Measurements from ENCODE around the gene TPSB2.

TPSB2 gene

DNA sequence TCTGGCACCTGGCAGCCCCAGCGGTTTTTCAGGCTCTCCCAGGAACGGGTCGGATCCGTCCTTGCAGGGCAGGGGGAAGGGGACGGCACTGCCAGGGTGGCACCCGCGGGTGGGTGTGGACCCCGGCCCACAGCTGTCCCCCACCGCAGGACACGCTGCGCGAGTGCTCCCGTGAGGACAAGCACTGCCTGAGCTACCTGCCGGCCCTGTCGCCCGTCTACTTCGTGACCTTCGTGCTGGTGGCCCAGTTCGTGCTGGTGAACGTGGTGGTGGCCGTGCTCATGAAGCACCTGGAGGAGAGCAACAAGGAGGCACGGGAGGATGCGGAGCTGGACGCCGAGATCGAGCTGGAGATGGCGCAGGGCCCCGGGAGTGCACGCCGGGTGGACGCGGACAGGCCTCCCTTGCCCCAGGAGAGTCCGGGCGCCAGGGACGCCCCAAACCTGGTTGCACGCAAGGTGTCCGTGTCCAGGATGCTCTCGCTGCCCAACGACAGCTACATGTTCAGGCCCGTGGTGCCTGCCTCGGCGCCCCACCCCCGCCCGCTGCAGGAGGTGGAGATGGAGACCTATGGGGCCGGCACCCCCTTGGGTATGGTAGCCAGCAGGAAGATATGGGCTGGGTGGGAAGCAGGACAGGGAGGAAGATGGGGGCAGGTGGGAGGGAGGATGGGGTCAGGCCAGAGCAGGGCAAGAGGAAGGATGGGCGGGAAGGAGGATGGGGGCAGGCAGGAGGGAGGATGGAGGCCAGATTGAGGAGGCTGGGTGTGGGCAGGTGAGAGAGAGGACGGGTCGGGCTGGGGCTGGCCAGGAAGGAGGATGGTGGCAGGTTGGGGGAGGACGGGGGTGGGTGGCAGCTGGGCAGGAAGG is 11.7 kb downstream of the TPSB2 start:
- no peak for DNase-seq

DNA sequence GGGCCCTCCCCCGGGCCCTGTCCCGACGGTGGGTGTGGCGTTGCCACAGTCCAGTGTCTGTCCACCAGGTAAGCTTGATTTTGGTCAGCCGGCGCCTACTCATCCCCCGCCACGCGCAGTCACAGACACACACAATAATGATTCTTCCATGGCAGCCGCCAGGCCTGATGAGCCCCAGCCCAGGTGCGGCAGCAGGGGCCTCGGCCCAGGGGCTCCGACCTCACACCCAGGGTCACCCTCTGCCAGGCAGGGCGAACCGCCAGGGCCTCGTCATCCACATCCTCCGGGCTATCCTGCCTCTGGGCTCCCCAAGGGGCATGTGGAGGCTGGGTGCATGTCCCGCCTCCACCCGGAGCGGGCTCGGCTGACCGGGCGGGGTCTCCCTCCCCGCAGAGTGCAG is 12.5 kb downstream of the TPSB2 start:
- DNase-seq = no peak

DNA sequence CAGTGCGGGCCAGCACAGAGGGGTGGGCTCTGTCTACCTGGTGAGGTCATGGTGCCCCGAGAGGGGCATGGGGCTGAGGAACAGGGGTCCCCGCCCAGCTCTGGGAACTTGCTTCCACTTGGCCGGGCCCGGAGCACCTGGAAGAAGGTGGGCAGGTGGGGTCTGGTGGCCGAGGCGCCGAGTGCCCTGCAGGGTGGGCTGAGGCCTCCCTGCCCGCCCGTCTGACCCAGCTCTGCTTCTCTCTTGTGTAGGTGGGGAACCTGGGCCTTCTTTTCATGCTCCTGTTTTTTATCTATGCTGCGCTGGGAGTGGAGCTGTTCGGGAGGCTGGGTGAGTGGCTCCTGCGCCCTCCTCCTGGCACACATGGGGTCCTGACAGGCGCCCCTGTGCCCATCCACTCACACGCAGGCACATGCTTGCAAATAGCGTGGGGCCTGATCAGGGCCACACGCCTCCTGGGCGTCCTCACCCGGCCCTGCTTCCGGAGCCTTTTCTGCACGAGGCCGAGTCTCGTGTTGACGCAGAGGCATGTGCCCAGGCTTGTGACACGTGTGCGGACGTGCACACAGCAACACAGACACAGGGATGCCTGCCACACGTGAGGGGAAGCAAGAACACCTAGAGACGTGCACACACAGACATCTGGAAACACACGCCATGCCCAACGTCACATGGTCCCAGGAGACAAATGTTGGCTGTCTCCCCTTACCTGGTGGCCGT is 13.1 kb downstream of the TPSB2 start:
- DNase-seq = no peak

DNA sequence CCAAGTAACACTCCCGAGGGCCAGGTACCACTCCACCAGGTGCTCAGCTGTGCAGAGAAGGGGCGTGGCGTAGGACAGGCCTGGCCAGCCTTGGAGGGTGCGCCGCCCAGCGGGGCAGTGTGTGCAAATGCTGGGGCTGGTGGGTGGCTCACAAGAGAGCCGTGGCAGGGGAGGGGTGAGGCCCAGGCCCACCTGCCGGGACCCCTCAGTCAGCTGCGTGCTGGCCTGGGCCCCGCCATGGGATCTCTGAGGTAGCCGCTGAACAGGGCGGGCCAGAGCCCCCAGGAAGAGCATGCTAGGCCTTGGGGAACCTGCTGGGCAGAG is 13.7 kb downstream of the TPSB2 start:
- DNase-seq = peak; percentile 13

DNA sequence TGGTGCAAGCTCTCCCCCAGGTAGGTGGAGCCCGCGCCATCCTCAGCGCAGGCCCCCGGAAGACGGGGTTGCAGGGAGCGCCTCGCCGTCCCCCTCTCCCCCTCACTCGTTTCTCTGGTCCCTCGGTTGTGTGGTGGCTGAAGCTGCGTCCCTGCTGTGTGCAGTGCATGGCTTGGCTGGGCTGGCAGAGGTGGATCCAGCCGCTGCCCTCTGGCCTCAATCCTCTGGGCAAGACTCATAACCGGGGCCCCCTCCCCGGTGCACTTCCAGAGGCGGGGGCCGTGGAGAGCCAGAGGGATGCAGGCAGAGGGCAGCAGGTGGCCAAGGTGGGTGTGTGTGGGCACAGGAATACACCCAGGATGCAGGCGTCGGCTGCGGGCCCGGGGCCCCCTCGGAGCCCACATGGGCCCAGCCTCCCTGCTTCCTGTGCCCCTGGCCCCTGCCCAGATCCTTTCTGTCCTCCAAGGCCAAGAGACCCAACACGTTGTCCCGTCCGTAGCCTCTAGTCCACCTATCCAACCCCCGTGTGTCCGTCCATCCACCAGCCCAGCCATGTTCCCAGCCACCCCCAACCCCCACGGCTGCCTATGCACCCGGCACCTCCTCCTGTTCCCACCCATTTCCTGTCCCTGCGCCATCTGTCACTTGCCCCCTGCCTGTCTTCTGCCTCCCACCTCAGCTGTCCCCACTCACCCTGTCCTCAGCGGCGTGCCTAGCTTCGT is 14.2 kb downstream of the TPSB2 start:
- no peak for DNase-seq

DNA sequence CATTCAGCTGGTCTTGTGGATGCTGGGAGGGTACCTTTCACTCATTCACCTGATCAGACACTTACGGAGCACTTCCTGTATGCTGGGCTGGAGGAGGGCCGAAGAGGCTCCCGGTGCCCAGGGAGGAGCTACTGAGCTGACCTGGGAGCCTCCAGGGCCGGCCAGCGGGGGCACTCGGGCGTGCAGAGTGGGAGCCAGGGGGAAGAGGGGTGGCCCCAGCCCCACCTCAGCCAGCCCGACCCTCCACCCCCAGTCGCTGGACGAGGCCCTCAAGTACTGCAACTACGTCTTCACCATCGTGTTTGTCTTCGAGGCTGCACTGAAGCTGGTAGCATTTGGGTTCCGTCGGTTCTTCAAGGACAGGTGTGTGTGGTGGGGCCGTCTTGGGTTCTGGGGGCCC is 15.3 kb downstream of the TPSB2 start:
- no peak for DNase-seq

DNA sequence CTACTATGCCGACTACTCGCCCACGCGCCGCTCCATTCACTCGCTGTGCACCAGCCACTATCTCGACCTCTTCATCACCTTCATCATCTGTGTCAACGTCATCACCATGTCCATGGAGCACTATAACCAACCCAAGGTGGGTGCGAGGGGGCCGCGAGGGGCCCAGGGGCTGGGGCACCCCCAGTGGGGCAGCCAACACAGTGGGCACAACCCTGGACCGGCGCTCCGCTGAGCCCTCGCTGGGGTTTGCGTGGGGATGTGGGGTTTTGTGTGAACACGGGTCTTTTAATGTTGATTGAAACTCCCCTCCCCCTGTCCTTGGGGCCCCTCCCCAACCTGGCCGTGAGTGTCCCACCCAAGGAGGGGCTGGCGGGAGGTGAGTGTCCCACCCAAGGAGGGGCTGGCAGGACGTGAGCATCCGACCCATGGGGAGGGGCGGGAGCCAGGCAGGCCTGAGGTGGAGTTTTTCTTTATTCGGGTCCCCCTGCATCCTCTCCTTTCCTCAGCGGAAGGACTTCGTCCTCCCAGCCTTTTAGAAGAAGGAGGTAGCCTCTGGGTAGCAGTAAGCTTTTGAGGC is 16.1 kb downstream of the TPSB2 start:
- DNase-seq = no peak

DNA sequence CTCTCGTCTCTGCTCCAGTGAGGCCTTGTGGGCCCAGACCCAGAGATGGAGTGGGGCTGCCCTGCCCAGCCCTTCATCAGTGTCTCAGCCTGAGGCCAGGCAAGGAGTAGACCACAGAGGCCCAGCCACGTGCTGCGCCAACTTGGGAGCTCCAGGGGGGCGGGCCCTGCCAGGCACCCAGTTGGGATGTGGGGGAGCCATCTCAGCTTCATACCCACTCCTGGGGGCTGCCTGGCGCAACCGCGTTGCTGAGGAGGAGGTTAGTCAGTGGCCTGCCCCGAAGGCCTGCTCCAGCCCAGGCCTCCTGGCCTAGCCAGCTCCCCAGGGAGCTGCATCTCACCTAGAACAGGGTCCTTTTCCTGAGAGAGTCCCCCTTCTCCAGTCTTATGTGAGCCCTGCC is 16.8 kb downstream of the TPSB2 start:
- no peak for DNase-seq

DNA sequence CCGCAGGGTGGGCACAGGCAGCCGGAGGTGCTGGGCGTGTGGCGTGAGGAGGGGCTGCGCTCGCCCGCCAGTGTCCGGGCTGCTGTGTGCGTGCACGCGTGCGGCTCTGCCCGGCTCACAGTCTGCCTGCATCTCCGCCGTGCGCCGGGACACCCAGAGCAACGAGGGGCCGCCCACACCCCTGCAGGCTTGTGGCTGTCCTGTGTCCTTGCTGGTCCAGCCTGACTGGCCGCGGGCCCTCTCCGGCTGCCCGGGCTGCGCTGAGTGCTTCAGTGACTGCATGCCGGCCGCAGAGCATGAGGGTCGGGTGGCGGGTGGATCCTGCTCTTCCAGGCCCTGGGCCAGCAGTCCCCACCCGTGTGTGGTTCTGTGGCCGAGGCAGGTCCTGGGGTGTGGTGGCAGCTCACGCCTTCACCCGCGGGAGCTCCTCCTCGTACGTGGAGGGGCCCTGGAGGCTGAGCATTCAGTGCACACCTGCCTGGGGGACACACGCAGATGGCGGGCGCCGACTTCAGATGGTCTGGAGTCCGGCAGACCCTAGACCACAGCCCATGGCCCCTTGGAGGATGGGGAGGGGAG is 17.3 kb downstream of the TPSB2 start:
- no peak for DNase-seq

DNA sequence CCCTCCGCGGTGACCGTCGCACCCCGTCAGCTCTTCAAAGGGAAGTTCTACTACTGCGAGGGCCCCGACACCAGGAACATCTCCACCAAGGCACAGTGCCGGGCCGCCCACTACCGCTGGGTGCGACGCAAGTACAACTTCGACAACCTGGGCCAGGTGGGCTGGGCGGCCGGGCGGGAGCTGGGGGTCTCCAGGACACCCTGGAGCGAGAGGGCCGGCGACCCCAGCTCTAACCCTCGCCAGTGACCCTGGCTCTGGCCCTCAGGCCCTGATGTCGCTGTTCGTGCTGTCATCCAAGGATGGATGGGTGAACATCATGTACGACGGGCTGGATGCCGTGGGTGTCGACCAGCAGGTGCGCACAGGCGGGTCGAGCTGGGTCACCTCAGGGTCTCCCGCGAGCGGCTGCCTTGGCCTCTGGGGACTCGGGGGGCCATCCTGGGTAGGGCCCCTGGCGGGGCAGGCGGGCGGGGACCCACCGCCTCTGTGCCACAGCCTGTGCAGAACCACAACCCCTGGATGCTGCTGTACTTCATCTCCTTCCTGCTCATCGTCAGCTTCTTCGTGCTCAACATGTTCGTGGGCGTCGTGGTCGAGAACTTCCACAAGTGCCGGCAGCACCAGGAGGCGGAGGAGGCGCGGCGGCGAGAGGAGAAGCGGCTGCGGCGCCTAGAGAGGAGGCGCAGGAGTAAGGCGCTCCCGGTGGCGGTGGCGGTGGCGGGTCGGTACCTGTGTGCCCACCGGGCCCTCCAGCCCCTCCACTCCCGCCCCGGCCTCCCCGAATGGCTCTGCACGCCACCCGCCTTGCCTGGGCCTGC is 18.3 kb downstream of the TPSB2 start:
- no peak for DNase-seq

DNA sequence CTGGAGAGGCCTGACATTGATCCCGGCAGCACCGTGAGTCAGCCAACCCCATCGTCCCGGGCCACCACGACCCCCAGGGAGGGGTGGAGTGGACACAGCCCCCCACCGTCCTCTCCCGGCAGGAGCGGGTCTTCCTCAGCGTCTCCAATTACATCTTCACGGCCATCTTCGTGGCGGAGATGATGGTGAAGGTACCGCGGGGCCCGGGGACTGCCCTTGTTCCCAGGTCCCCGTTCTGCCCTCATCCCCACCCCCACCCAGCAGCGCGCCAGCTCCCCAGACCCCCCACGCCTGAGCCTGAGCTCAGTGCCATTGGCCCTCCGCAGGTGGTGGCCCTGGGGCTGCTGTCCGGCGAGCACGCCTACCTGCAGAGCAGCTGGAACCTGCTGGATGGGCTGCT is 19.5 kb downstream of the TPSB2 start:
- no peak for DNase-seq

DNA sequence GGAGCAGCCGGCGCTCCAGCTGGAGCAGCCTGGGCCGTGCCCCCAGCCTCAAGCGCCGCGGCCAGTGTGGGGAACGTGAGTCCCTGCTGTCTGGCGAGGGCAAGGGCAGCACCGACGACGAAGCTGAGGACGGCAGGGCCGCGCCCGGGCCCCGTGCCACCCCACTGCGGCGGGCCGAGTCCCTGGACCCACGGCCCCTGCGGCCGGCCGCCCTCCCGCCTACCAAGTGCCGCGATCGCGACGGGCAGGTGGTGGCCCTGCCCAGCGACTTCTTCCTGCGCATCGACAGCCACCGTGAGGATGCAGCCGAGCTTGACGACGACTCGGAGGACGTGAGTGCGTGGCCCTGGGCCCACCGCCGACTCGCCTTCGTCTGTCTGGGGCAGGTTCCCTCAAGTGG is 20.9 kb downstream of the TPSB2 start:
- DNase-seq = no peak

DNA sequence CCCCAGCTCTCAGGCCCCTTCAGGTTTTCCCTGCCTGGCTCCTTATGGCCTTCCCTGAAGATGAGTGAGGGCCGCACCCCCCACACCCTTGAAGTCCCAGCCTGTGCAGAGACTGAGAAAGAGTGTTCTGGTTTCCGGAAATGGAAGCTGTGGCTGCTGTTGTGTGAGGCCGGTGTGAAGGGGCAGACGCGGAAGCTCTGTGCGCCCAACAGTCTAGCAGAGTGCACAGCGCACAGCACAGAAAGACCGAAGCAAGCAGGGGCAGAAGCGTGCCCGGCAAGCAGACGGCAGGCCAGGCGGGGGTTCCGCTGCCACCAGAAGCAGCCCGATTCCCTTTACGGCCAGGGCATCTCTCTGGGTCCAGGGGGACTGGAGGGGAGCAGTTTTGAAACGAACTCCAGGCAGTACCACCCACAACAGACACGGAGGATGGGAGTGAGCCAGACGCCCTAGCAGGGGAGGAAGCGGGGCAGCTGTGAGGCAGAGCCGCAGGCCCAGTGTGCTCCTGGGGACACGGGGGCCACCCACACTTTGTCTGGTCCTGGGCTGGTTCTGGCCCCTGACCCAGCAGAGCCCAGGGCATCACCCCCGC is 21.6 kb downstream of the TPSB2 start:
- no peak for DNase-seq

DNA sequence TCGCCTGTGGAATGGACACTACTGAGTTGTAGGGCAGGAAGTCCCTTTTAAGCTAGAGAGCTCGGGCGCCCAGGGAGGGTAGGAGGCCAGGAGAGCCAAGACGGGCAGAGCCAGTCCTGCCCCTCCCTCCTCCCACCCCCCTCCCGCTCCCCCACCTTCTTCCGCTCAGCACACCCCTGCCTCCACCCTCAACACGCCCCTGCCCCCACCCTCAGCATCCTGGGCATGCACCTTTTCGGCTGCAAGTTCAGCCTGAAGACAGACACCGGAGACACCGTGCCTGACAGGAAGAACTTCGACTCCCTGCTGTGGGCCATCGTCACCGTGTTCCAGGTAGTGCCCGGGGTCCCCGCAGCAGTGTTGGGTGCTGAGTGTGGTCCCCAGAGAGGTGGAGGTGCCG is 23.2 kb downstream of the TPSB2 start:
- DNase-seq = no peak

DNA sequence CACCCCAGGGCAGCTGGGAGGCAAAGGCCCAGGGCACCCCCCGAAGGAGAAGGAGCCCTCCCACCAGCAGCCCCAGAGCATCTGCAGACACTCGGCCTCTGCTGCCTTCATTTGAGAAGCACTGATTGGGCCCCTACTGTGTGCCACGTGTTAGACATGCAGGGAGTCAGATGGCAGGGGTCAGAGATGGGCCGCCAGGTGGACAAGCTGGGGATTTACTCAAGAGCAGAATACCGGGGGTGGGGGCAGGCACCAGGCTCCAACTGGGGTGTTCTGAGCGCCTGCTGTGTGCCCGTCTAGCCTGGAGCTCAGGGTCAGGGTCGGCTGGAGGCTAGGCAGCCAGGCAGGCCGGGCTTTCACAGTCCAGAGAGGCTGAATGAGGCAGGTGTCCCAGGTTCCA is 23.7 kb downstream of the TPSB2 start:
- DNase-seq = no peak

DNA sequence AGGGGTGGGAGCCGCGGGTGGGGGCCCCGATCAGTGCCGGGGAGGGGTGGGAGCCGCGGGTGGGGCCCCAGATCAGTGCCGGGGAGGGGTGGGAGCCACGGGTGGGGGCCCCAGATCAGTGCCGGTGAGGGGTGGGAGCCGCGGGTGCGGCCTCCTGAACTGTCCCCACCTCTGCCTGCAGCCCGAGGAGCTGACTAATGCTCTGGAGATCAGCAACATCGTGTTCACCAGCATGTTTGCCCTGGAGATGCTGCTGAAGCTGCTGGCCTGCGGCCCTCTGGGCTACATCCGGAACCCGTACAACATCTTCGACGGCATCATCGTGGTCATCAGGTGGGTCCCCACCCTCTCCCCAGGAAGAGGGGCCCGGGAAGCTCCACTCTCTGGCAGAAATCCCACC is 25.1 kb downstream of the TPSB2 start:
- no peak for DNase-seq

DNA sequence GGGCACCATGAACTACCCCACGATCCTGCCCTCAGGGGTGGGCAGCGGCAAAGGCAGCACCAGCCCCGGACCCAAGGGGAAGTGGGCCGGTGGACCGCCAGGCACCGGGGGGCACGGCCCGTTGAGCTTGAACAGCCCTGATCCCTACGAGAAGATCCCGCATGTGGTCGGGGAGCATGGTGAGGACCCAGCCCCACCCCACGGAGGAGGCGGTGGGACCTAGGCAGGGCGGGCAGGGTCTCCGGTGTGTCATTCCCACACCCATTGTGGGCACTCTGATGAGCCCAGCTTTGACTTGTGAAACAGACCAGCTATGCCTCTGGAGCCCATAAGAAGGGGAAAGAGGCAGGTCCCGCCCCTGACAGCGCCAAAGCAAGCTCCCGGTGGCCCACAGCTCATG is 27.7 kb downstream of the TPSB2 start:
- DNase-seq = no peak

DNA sequence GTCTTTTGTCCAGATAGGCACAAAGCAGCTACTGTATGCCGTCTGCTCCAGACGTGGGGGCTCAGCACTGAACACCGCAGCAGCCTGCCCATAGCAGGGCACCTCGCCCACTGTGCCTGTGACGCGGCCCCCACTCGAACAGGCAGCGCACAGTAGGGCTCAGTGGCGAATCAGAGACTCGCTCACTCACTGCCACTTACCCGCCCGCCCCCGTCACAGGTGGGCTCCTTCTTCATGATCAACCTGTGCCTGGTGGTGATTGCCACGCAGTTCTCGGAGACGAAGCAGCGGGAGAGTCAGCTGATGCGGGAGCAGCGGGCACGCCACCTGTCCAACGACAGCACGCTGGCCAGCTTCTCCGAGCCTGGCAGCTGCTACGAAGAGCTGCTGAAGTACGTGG is 28.5 kb downstream of the TPSB2 start:
- no peak for DNase-seq

DNA sequence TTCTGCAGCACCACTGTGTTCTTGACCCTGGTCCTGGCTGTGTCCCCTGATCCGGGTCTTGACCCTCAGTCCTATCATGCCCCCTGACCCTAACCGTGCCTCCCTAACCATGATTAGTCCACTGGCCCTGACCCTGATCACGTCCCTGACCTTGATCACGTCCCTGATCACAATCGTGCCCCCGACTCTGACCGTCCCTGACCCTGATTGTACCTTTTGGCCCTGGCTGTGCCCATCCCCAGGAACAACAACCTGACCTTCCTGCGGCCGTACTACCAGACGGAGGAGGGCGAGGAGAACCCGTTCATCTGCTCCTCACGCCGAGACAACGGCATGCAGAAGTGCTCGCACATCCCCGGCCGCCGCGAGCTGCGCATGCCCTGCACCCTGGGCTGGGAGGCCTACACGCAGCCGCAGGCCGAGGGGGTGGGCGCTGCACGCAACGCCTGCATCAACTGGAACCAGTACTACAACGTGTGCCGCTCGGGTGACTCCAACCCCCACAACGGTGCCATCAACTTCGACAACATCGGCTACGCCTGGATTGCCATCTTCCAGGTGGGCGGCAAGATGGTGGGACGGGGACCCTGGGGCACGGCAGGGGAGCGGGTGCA is 29.9 kb downstream of the TPSB2 start:
- no peak for DNase-seq

DNA sequence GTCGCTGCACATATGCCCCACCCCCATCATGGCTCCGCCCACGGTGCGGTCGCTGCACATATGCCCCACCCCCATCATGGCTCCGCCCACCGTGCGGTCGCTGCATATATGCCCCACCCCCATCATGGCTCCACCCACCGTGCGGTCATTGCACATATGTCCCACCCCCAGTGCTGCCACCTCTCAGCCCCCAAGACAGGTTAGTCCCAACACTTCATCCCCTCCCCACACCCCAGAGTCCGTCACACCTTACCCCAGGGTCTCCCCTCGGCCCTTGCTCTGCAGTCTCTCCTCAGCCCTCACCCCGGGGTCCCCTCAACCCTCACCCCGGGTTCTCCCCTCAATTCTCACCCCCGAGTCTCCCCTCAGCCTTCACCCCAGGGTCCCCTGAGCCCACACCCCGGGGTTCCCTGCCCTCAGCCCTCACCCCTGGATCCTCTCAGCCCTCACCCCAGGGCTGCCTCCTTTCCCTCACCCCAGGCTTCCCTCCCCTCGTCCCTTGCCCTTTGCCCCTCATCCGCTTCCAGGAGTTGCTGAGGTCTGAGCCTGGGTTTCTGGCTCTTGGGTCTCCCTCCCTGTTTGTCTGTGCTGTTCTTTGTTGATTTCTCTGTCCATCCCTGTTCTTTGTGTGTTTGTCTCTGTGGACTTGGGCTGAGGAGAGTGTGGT is 30.5 kb downstream of the TPSB2 start:
- no peak for DNase-seq
